Glutamatergic neuron (in vitro differentiated cells): ENCODE results near the gene POU2F1. TPM values are rescaled to one million over a fixed set of nuclear protein-coding genes. Genes with fewer than 3 reads are reported as not detected.

ENCODE experiments used
- DNase-seq: peaks from one replicate; pipeline ENCODE4 v3.0.0; 2022
- H3K27ac Mint-ChIP-seq: one replicate; pipeline ENCODE4 v1.8.0; 2020; ENCODE audit warnings: mild to moderate bottlenecking, mixed read lengths, inconsistent platforms; ENCODE audit not compliant: unreplicated experiment
- H3K27me3 Mint-ChIP-seq: one replicate; pipeline ENCODE4 v1.8.0; 2020; ENCODE audit warnings: mild to moderate bottlenecking, moderate library complexity, mixed read lengths, inconsistent platforms; ENCODE audit not compliant: unreplicated experiment
- H3K36me3 Mint-ChIP-seq: one replicate; pipeline ENCODE4 v1.8.0; 2020; ENCODE audit warnings: mild to moderate bottlenecking, mixed read lengths, inconsistent platforms; ENCODE audit not compliant: unreplicated experiment
- H3K4me1 Mint-ChIP-seq: one replicate; pipeline ENCODE4 v1.8.0; 2020; ENCODE audit warnings: mild to moderate bottlenecking, low read depth, mixed read lengths, inconsistent platforms; ENCODE audit not compliant: unreplicated experiment
- H3K4me3 Mint-ChIP-seq: one replicate; pipeline ENCODE4 v1.8.0; 2020; ENCODE audit warnings: mild to moderate bottlenecking, mixed read lengths, inconsistent platforms; ENCODE audit not compliant: unreplicated experiment
- H3K9me3 Mint-ChIP-seq: one replicate; pipeline ENCODE4 v1.8.0; 2020; ENCODE audit warnings: mild to moderate bottlenecking, moderate library complexity, mixed read lengths, inconsistent platforms; ENCODE audit not compliant: unreplicated experiment
- CTCF ChIP-seq: fragments of 200-600 bp; sonication (generic); IDR thresholded peaks from one replicate; pipeline ENCODE4 v1.5.0; 2021; ENCODE audit not compliant: partially characterized antibody, unreplicated experiment
- total RNA-seq: library from RNA; stranded (reverse); fragmentation: NEBNext Ultra II Directional; extraction: Animal tissue kit (Norgen Biotek cat#: 25700); gene quantifications from one replicate; pipeline ENCODE4 v1.2.1, GENCODE V29; 2021; ENCODE audit not compliant: unreplicated experiment

The POU2F1 gene
- total RNA-seq, 1 donor from 2014 or later = 37.7 TPM

GRCh38 chr1:167345386-167345733 lies 124.7 kb downstream of the POU2F1 start:
- H3K4me1 Mint-ChIP-seq = peaks cover 4% of the 10 kb centered on the region
- no peaks in the 10 kb centered on the region for H3K27me3 Mint-ChIP-seq
- no peaks in the 10 kb centered on the region for H3K9me3 Mint-ChIP-seq
- DNase-seq = no peak
- TF ChIP-seq CTCF = no peak
- H3K36me3 Mint-ChIP-seq = no peaks in the 10 kb centered on the region
- no peak overlapping the region for H3K4me3 Mint-ChIP-seq
- H3K27ac Mint-ChIP-seq = no peak overlapping the region

GRCh38 chr1:167357305-167357704 lies 136.6 kb downstream of the POU2F1 start:
- no peak overlapping the region for H3K27ac Mint-ChIP-seq
- no peak for TF ChIP-seq CTCF
- H3K9me3 Mint-ChIP-seq = peaks cover 2% of the 10 kb centered on the region
- DNase-seq = no peak
- H3K4me1 Mint-ChIP-seq = no peaks in the 10 kb centered on the region
- H3K4me3 Mint-ChIP-seq = no peak overlapping the region
- H3K36me3 Mint-ChIP-seq = peaks cover 8% of the 10 kb centered on the region
- H3K27me3 Mint-ChIP-seq = peaks cover 2% of the 10 kb centered on the region

GRCh38 chr1:167359295-167359694 lies 138.6 kb downstream of the POU2F1 start:
- no peak for TF ChIP-seq CTCF
- Mint-ChIP-seq H3K36me3 (peaks cover 8% of the 10 kb centered on the region), H3K27me3 (peaks cover 2% of the 10 kb centered on the region), H3K27ac (no peak overlapping the region), H3K4me1 (no peaks in the 10 kb centered on the region), H3K9me3 (peaks cover 2% of the 10 kb centered on the region), H3K4me3 (no peak overlapping the region)
- DNase-seq = no peak

- DNase-seq = no peak
- Mint-ChIP-seq H3K27ac (no peak overlapping the region), H3K4me1 (no peaks in the 10 kb centered on the region)
Observed at GRCh38 chr1:167360120-167360519, 139.4 kb downstream of the POU2F1 start.

GRCh38 chr1:167362638-167363037 lies 142.0 kb downstream of the POU2F1 start:
- no peak for DNase-seq
- H3K36me3 Mint-ChIP-seq = peaks cover 3% of the 10 kb centered on the region
- H3K9me3 Mint-ChIP-seq = peaks cover 1% of the 10 kb centered on the region
- H3K27ac Mint-ChIP-seq = no peak overlapping the region
- no peak overlapping the region for H3K4me3 Mint-ChIP-seq
- H3K4me1 Mint-ChIP-seq = no peaks in the 10 kb centered on the region
- H3K27me3 Mint-ChIP-seq = no peaks in the 10 kb centered on the region
- no peak for TF ChIP-seq CTCF

More at GRCh38 chr1:167360120-167360519, 139.4 kb downstream of the POU2F1 start:
- no peak overlapping the region for H3K4me3 Mint-ChIP-seq
- TF ChIP-seq CTCF = no peak
- peaks cover 2% of the 10 kb centered on the region for H3K27me3 Mint-ChIP-seq
- no peaks in the 10 kb centered on the region for H3K9me3 Mint-ChIP-seq
- peaks cover 3% of the 10 kb centered on the region for H3K36me3 Mint-ChIP-seq
